Measurements from ENCODE around the gene ZNF593OS.

ZNF593OS gene

GRCh38 chr1:26132128-26132833 lies 39.4 kb downstream of the ZNF593OS start:
- no peaks in the 10 kb centered on the region for H3K27me3 ChIP-seq (ENCODE audit: insufficient read depth, low read length)
- no peaks in the 10 kb centered on the region for H3K4me1 ChIP-seq (ENCODE audit: insufficient read depth, low read length)
- H3K9ac ChIP-seq (ENCODE audit: low read depth, low read length): no peak overlapping the region
- no peak overlapping the region for H3K27ac ChIP-seq (ENCODE audit: low read length)
- no peak overlapping the region for H3K4me3 ChIP-seq (ENCODE audit: low read length)
- H3K9me3 ChIP-seq (ENCODE audit: insufficient read depth, low read depth, low read length): no peaks in the 10 kb centered on the region
- H3K36me3 ChIP-seq (ENCODE audit: insufficient read depth, low read depth, low read length): no peaks in the 10 kb centered on the region

DNA sequence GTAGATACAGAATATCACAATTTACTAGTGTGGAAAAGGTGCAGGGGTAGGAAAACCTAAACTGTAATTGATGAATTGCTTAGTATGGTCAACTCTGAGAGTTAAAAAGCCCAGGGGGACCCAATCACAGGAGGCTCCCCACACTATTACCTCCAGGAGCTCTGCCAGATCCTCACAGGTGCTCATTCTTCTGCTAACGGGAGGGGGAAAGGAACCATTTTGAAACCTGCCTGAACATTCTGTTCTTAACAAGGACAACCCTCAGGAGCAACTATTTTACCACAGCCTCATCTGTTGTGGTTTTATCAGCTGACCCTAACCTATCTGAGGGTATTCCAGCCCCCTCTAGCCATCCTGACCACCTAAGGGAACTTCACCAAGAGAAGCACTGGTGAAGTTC lies 40.9 kb downstream of the ZNF593OS start:
- H3K9me3 ChIP-seq (ENCODE audit: insufficient read depth, low read depth, low read length): no peaks in the 10 kb centered on the region
- peaks cover 5% of the 10 kb centered on the region; the same call in 1 of the 2 replicates for H3K4me1 ChIP-seq (ENCODE audit: insufficient read depth, low read length)
- H3K4me3 ChIP-seq (ENCODE audit: low read length): no peak overlapping the region
- H3K27me3 ChIP-seq (ENCODE audit: insufficient read depth, low read length): no peaks in the 10 kb centered on the region
- no peak overlapping the region for H3K9ac ChIP-seq (ENCODE audit: low read depth, low read length)
- no peaks in the 10 kb centered on the region for H3K36me3 ChIP-seq (ENCODE audit: insufficient read depth, low read depth, low read length)
- no peak overlapping the region for H3K27ac ChIP-seq (ENCODE audit: low read length)

- Histone ChIP-seq H3K36me3 (ENCODE audit: insufficient read depth, low read depth, low read length) (no peaks in the 10 kb centered on the region), H3K27ac (ENCODE audit: low read length) (no peak overlapping the region), H3K27me3 (ENCODE audit: insufficient read depth, low read length) (no peaks in the 10 kb centered on the region), H3K9ac (ENCODE audit: low read depth, low read length) (no peak overlapping the region), H3K4me3 (ENCODE audit: low read length) (no peak overlapping the region), H3K9me3 (ENCODE audit: insufficient read depth, low read depth, low read length) (no peaks in the 10 kb centered on the region), H3K4me1 (ENCODE audit: insufficient read depth, low read length) (peaks cover 5% of the 10 kb centered on the region; the same call in 1 of the 2 replicates)
These were observed 41.9 kb downstream of the ZNF593OS start for GRCh38 chr1:26129778-26130177.

- no peak overlapping the region for H3K4me3 ChIP-seq (ENCODE audit: low read length)
- H3K4me1 ChIP-seq (ENCODE audit: insufficient read depth, low read length): peaks cover 5% of the 10 kb centered on the region; the same call in 1 of the 2 replicates
- H3K27ac ChIP-seq (ENCODE audit: low read length): no peak overlapping the region
- H3K9me3 ChIP-seq (ENCODE audit: insufficient read depth, low read depth, low read length): no peaks in the 10 kb centered on the region
- no peaks in the 10 kb centered on the region for H3K27me3 ChIP-seq (ENCODE audit: insufficient read depth, low read length)
- H3K36me3 ChIP-seq (ENCODE audit: insufficient read depth, low read depth, low read length): peaks cover 4% of the 10 kb centered on the region; the same call in 1 of the 2 replicates
- no peak overlapping the region for H3K9ac ChIP-seq (ENCODE audit: low read depth, low read length)
These were observed 44.1 kb downstream of the ZNF593OS start for GRCh38 chr1:26127235-26128163.

DNA sequence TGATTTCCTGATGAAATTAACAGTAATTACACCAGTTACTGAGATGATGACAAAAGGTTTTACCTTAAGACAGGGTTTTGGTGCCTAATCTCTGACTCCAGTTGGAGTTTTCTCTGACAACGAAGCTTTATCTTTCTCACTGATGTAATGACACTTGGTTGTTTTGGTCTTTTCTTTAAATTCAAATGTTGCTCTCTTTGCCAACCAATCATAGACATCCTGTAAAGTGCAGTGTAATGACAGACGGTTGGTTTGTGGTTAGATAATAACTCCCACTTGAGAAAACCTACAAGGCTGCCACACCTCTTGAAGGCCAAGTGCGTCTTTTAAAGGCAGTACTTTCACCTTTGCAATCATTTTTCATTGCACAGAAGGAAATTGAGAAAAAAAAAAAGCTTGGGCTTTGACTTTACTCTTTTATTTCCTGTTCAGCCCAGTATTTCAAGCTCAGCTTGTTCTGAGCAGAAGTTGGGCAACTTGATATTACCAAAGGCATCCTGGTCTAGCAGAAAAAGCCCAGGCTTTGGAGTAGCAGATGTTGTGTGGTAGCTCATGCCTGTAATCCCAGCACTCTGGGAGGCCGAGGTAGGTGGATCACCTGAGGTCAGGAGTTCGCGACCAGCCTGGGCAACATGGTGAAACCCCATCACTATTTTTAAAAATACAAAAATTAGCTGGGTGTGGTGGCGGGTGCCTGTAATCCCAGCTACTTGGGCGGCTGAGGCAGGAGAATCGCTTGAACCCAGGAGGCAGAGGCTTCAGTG lies 45.1 kb downstream of the ZNF593OS start:
- H3K27ac ChIP-seq (ENCODE audit: low read length): no peak overlapping the region
- H3K4me1 ChIP-seq (ENCODE audit: insufficient read depth, low read length): peaks cover 5% of the 10 kb centered on the region; the same call in 1 of the 2 replicates
- H3K36me3 ChIP-seq (ENCODE audit: insufficient read depth, low read depth, low read length): peaks cover 12% of the 10 kb centered on the region; the same call in 1 of the 2 replicates
- no peaks in the 10 kb centered on the region for H3K27me3 ChIP-seq (ENCODE audit: insufficient read depth, low read length)
- H3K9ac ChIP-seq (ENCODE audit: low read depth, low read length): no peak overlapping the region
- H3K4me3 ChIP-seq (ENCODE audit: low read length): no peak overlapping the region
- H3K9me3 ChIP-seq (ENCODE audit: insufficient read depth, low read depth, low read length): no peaks in the 10 kb centered on the region

DNA sequence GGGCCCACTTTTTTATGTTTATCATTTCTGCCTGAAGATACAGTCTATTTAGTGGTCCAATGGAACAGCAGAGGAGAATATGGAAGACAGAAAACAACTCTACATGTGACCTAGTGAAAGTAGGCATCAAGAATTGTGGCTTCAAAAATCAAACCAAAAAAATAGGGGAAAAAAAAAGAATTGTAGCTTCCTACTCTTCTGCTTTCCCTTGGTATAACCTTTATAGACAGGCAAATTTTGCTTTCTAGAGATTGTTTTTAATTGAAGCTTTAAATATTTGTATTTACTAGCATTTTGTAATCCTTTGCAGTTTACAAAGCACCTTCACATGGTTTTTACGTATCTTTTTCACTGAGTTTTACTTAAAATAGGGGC lies 45.7 kb downstream of the ZNF593OS start:
- Histone ChIP-seq H3K4me1 (ENCODE audit: insufficient read depth, low read length) (peaks cover 5% of the 10 kb centered on the region; the same call in 1 of the 2 replicates), H3K36me3 (ENCODE audit: insufficient read depth, low read depth, low read length) (peaks cover 12% of the 10 kb centered on the region; the same call in 1 of the 2 replicates), H3K9me3 (ENCODE audit: insufficient read depth, low read depth, low read length) (no peaks in the 10 kb centered on the region), H3K9ac (ENCODE audit: low read depth, low read length) (no peak overlapping the region), H3K27me3 (ENCODE audit: insufficient read depth, low read length) (no peaks in the 10 kb centered on the region), H3K27ac (ENCODE audit: low read length) (no peak overlapping the region), H3K4me3 (ENCODE audit: low read length) (no peak overlapping the region)

GRCh38 chr1:26125382-26125781 lies 46.2 kb downstream of the ZNF593OS start:
- Histone ChIP-seq H3K36me3 (ENCODE audit: insufficient read depth, low read depth, low read length) (peaks cover 12% of the 10 kb centered on the region; the same call in 1 of the 2 replicates), H3K9ac (ENCODE audit: low read depth, low read length) (no peak overlapping the region), H3K9me3 (ENCODE audit: insufficient read depth, low read depth, low read length) (no peaks in the 10 kb centered on the region), H3K27me3 (ENCODE audit: insufficient read depth, low read length) (no peaks in the 10 kb centered on the region), H3K27ac (ENCODE audit: low read length) (no peak overlapping the region), H3K4me1 (ENCODE audit: insufficient read depth, low read length) (peaks cover 5% of the 10 kb centered on the region; the same call in 1 of the 2 replicates), H3K4me3 (ENCODE audit: low read length) (no peak overlapping the region)

GRCh38 chr1:26124418-26125331 lies 47.0 kb downstream of the ZNF593OS start:
- Histone ChIP-seq H3K27ac (ENCODE audit: low read length) (no peak overlapping the region), H3K4me3 (ENCODE audit: low read length) (no peak overlapping the region), H3K36me3 (ENCODE audit: insufficient read depth, low read depth, low read length) (peaks cover 12% of the 10 kb centered on the region; the same call in 1 of the 2 replicates), H3K4me1 (ENCODE audit: insufficient read depth, low read length) (peaks cover 5% of the 10 kb centered on the region; the same call in 1 of the 2 replicates), H3K9me3 (ENCODE audit: insufficient read depth, low read depth, low read length) (no peaks in the 10 kb centered on the region), H3K9ac (ENCODE audit: low read depth, low read length) (no peak overlapping the region), H3K27me3 (ENCODE audit: insufficient read depth, low read length) (no peaks in the 10 kb centered on the region)

GRCh38 chr1:26122988-26123973 lies 48.4 kb downstream of the ZNF593OS start:
- peaks cover 5% of the 10 kb centered on the region; the same call in 1 of the 2 replicates for H3K4me1 ChIP-seq (ENCODE audit: insufficient read depth, low read length)
- no peaks in the 10 kb centered on the region for H3K27me3 ChIP-seq (ENCODE audit: insufficient read depth, low read length)
- peaks cover 20% of the 10 kb centered on the region for H3K36me3 ChIP-seq (ENCODE audit: insufficient read depth, low read depth, low read length)
- no peak overlapping the region for H3K9ac ChIP-seq (ENCODE audit: low read depth, low read length)
- no peaks in the 10 kb centered on the region for H3K9me3 ChIP-seq (ENCODE audit: insufficient read depth, low read depth, low read length)
- H3K27ac ChIP-seq (ENCODE audit: low read length): no peak overlapping the region
- no peak overlapping the region for H3K4me3 ChIP-seq (ENCODE audit: low read length)
